Activated T-helper 1 cell treated with Interleukin-2 at 50 U/mL for 16 hours (primary cell): ENCODE results near the gene CDH23.

Source experiments
- DNase-seq: peaks from one replicate; pipeline ENCODE4 v3.0.0-alpha.2; 2020; ENCODE audit warnings: low read depth

Gene CDH23

DNA sequence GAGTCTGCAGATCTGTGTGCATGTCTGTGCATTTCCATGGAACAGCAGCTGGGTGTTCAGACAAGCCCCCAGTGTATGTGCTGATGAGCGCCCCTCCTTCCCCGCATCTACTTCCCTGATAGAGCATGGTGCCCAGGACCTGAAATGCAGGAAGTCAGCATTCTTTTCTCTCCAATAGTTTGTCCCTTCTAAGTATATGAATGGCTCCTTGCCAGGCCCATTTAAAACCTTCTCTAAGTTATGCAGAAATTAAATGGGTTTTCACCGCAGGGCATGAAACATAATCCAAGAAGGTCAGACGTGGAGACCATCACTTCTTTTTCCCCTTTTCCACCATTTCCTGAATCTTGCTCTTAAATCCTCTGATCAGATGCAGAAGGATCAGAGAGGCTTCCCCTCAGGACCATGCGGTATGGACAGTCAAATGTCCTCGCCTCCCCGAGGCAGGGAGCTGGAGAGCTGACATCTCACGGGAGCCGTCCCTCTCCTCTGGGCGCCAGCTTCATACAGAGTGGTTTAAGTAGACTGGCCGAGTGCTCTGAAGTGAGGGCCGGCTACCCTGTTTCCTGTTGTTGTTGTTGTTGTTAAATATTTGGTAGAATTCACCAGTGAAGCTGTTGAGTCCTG lies 167.6 kb downstream of the CDH23 start:
- DNase-seq = no peak

- no peak for DNase-seq
Observed at GRCh38 chr10:71565284-71566000, 168.7 kb downstream of the CDH23 start.

DNA sequence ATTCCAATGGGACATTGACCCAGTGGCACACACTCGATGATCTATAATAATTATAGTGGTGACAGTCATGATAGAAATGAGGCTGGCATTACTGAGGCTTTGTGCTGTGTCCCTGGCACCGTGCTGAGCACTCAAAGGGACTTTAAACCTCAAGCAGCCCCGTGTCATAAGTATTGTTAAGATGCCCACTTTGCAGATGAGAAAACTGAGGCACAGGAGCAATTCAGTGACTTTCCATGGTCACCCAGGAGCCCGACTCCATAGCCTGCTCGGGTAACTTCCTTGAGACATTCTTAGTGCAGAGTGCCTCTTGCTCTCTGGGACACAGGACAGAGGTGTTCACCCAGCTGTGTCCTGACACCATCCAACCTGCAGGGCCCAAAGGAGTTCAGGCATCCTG lies 170.3 kb downstream of the CDH23 start:
- no peak for DNase-seq

- no peak for DNase-seq
Observed at GRCh38 chr10:71568896-71569492, 172.3 kb downstream of the CDH23 start.

- peak; percentile 59 for DNase-seq
Observed at GRCh38 chr10:71569775-71570588, 173.3 kb downstream of the CDH23 start.

DNA sequence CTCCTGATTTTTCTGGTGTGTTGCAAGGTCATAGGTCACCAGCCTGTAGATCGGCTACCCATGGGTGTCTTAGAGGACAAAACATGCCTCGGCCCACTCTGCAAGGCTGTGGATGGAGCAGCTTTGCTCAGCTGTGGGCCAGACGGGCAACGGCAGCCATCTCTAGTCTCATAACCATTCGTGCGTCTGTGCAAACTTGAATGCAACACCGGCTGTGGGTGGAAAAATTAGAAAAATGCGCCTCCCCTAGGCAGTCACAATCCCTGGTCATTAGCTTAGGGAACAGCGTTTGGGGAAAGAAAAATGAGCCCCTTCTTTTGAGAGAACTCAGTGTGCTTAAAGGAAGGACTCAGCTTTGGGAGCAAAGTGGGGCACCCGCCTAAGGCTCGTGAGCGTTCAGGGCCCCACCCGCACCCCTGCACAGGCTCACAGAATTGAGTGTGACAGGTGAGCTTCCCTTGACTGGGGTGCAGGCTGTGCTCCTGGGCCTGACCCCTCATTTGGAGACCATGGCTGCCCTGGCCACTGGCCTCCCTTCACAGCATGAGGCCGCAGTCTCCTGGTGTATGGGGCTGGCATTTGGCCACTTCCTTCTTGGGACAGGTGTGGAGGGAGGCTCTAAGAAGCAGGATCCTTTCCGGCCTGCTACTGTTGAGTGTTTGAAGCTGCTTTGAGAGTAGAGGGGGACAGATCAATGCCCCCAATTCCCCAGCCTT lies 174.9 kb downstream of the CDH23 start:
- DNase-seq = no peak

DNA sequence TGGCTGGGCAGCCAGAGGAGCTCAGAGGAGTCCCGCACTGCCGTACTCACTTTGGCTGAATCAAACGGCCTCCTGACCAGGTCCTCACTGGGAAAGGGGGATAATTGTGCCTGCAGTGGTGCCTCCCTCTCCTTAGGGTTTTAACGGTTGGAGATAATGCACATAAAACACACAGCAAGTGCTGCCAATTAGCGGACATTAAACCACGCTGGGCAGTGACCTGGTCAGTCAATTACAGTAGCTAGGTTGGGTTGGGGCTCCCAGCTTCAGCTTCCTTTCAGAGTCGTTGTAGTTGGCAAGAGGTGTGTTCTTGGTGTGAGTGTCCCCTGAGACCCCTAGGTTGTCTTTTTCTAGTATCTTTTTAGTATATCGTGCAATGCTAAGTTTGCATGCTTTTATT lies 176.2 kb downstream of the CDH23 start:
- DNase-seq = no peak

- DNase-seq = no peak
Observed at GRCh38 chr10:71573562-71574518, 177.1 kb downstream of the CDH23 start.

- no peak for DNase-seq
Observed at GRCh38 chr10:71575451-71575850, 178.7 kb downstream of the CDH23 start.

DNA sequence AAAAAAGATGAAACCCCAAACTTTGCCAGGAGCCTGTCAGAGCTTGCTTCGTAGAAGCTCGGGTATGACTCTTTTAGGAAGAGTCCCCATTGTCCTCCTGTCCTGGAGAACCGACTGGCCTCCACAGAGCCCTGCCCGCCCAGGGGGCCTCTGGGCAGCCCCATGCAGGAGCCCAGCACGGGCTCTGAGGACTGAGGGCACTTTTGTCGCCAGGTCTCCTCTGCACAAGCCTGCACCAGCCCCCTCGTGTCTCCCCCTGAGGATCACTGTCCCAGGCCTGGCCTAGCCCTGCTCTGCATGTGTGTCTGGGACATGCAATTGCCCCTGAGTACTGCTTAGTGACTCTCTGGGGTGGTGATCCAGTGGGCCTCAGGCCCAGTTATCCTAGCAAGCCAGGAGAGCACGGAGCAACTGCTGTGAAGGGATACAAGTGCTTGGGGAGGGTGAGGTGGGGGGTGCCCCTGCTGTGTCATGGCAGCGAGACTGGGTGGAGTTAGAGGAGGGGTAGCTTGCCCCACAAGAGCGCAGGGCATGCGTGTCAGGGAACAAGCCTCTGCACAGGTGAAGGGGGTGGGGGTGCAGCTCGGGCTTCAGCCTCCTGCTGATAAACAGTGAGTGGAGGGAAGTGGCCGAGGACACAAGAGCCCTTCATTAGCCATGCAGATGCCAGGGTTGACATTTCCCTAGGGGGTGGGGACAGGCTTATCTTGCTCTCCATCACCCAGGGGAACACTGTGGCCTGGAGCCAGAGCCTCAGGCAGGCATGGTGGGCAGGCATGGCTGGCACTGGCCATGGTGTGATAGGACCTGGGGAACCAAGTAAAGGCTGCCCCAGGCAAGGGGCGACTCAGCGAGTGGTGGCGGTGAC lies 179.4 kb downstream of the CDH23 start:
- no peak for DNase-seq

DNA sequence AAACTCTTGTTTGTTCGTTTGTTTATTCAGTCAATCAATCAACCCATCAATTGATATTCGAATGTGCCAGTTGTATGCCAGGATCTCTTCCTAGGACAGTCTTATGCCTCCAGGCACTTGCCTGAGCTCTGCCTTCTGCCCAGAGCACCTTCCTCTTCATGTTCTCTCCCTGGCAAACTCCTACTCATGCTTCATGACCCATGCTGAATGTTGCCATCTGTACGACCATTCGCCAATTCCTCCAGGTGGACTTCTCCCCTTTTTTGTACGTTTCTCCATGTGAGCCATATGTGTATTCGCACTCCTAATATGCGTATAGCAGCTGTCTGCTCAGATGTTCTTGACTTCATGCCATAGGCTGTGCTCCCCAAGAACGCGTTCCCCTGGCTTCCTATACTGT lies 180.1 kb downstream of the CDH23 start:
- no peak for DNase-seq

- DNase-seq = no peak
Observed at GRCh38 chr10:71577345-71577744, 180.6 kb downstream of the CDH23 start.

DNA sequence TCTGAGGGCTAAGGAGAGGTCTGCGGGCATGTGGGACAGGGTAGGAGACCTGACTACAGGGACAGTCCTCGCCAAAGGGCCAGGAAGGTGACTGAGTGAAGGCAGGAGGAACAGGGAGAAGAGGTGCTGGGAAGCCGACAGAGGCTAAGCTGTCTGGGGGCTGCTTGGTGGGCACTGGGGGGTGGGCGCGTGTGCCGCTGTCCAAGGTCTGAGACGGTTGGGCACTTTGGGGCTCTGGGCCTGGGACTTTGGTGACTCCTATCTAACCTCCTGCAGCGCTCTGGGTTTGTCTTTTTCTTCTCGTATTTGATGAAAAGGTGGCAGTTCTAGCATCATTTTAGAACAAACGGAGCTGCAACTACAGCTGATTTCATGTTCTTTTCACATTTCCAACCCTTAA lies 181.3 kb downstream of the CDH23 start:
- DNase-seq = no peak

GRCh38 chr10:71579668-71580067 lies 182.9 kb downstream of the CDH23 start:
- DNase-seq = no peak

GRCh38 chr10:71580415-71580814 lies 183.7 kb downstream of the CDH23 start:
- DNase-seq = no peak

- no peak for DNase-seq
Observed at GRCh38 chr10:71580926-71581325, 184.2 kb downstream of the CDH23 start.

- no peak for DNase-seq
Observed at GRCh38 chr10:71581376-71581775, 184.7 kb downstream of the CDH23 start.

DNA sequence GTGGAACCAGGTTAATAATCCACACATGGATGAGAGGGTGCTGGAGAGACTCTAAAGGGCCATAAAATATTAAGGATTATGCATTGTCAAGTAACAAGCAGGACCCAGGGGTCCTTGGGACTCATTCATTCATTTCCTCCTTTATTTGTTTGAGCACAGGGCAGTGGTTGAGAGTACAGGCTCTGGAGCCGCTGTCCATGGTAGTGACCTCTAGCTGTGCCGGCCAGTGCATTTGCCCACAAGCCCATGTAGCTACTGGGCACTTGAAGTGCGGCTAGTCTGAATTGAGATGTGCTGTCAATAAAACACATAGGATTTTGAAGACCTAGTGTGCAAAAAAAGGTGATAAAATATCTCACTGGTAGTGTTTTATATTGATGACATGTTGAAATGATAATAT lies 185.3 kb downstream of the CDH23 start:
- DNase-seq = no peak

DNA sequence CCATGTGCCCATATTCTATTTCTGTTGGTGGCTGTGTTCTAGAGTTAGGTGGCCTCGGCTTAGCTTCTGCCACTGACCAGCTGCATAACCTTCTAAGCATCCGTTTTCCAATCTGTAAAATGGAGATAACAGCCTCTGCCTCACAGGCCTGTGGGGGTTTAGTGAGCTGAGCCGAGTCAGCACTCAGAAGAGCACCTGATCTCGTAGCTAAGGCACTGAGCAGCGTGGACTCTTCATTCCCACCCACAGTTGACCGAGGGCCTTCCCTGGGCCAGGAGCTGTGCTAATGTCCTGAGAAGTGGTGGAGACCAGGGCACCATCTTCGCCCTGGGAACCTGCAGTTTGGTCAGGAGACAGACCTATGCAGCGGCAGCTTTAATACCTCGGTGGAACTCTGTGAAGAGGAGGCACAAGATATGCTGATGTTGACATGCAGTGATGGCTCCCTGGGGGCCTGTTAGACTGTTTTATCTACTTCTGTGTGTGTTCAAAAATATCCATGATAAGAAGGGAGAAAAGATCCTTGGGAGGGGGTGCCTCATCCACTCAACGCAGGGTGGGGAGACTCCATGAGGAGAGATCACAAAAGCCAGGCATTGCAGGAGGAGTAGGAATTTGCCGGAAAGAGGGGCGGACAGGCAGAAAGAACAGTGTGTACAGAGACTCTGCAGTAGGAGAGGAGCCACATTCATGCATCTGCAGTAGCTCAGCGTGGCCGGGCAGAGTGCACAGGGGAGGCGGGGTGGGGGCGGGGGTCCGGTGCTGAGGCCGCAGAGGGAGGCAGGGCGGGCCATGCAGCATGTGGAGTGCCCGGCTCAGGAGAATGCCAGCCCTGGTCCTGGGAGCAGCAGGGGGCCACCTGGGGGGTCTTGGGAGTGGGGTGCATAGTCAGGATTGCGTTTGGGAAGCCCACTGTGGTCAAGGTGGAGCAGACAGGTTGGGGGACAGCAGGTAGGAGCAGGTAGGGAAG lies 186.1 kb downstream of the CDH23 start:
- no peak for DNase-seq
